HUDEP-2 (cell line): Measurements from ENCODE around the gene DSCAML1.

Source experiments
- DNase-seq, 76 experiments: peaks; one replicate each; lab custom pipeline; 2025; ENCODE audit not compliant: unreplicated experiment in 76 of 76; lab: John Stamatoyannopoulos, UW

DSCAML1 gene

DNA sequence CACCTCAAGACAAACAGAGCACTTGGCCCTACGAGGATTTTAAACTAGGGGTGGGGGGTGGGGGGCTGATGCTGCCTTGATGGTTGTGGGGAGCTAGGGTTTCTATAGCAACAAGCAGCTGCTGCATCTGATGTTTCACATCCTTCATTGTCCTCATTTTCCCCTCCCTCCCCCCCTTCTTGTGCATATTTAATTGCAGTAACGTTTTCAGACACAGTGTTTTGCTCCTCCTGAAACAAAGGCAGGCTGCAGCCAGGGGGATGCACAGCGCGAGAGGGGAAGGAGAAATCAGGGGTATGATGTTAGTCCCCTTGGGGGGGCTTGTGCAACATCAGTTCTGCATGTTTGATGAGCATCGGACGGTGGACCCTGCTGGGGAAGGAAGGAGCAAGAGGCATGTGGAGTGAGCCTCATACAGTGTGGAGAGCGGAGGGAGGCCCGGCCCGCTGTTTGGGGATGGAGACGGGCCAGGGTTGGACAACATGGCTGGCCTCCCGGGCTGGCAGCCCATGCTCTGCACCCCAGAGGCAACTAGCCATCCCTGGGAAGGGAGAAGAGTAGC lies 261.1 kb downstream of the DSCAML1 start:
- DNase-seq: no peak

DNA sequence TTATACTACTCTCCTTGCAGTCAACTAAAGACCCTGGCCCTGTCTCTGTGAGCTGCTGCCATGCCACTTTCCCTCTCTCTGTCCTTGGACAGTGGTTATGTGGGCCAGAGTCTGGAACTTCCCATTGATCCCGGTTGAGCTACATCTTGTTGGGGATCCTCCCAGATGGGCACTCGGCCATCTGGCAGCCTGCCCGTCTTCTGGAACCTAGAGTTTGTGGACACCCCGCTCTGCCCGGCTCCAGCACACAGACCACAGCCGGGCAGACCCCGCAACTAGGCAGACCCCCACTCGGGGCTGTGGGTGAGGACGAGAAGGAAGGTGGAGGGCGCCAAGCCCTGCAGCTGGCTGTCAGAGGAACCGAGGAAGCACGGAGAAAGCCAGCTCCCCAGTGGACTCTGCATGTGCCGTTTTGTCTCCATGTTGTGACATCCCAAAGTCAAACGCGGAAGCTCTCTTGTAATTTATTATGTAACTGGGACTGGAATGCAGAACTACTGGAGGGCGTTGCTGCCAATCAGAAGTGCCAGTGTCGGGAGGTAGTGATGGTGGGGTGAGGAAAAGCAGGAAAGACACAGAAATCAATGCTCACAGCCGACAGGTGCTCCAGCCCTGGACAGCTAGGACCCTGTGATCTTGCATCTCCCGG lies 261.7 kb downstream of the DSCAML1 start:
- DNase-seq: no peak

DNA sequence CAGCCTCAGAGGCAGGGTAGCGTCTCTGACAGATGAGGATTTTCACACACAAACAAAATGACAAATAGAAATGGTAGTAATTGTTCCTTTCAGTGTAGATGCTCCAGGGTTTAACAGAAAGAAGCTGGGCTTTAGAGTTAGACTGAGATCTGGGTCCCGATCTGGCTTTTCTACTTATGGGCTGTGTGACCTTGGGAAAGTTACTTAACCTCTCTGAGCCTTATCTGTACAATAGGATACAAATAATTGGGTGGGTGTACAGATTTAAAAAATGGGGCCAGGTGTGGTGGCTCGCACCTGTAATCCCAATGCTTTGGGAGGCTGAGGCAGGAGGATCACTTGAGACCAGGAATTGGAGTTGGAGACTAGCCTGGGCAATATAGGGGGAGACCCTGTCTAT lies 264.4 kb downstream of the DSCAML1 start:
- DNase-seq: no peak

DNA sequence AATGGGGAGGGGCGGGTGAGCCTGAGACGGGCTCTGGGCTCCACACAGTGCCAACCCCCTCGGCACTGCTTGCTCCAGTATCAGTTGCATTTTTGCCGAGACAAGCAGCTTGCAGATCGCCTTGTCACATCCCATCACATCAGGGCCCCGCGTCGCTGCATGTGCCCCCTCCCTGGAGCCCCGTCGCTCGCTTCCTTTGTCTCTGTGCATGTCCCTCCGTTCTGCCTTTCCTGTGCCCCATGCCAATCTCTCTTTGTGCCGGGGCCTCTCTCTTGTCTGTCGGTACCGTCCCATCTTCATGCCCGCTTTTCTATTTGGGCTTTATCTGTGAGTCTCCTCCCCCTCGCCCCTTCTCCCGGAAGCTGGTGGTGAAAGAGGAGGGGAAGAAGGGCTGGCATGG lies 267.2 kb downstream of the DSCAML1 start:
- DNase-seq: no peak

DNA sequence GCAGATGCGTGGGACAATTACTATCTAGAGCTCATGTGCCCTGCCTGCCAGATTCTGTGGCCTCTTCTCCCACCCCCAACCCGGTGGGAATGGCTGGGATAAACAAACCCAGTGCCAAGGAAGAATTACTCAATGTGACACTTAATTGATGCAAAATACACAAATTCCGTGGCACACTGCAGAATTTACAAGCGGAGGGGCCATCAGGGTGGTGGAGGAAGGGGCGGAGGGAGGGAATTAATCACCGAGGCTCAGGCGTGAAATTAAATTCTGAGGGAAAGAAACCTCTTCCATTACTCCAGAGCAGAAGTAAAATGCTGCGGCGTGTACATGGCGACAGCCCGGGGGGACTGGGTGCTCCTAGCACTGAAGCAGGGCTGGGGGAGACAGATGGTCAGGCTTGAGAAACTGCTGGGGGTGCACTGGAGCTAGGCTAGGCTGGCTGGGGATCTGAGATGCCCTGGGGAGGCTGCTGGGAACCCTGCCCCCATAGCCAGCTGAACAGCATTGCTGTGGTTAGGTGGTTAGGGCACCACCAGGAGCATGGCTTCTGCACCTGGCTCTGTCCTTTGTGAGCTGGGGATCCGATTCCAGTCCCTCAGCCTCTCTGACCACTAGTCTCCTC lies 268.8 kb downstream of the DSCAML1 start:
- no peak for DNase-seq

DNA sequence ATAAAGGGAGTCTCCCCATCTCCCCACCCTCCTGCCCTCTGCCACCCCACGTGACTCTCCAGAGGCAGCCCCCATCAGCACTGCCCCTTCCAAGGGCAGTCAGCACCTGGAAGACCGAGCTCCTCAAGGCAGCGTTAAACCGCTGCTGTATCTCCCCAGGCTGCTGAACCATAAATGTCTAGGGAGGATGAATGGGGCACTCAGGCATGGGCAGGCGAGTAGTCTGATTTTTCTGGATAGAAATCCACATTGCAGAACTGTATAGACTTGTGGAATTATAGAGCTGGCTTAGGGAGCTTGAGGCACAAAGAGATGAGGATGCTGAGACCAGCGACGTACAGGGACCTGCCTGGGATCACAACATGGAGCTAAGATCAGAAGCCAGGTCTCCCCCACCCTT lies 269.7 kb downstream of the DSCAML1 start:
- no peak for DNase-seq

DNA sequence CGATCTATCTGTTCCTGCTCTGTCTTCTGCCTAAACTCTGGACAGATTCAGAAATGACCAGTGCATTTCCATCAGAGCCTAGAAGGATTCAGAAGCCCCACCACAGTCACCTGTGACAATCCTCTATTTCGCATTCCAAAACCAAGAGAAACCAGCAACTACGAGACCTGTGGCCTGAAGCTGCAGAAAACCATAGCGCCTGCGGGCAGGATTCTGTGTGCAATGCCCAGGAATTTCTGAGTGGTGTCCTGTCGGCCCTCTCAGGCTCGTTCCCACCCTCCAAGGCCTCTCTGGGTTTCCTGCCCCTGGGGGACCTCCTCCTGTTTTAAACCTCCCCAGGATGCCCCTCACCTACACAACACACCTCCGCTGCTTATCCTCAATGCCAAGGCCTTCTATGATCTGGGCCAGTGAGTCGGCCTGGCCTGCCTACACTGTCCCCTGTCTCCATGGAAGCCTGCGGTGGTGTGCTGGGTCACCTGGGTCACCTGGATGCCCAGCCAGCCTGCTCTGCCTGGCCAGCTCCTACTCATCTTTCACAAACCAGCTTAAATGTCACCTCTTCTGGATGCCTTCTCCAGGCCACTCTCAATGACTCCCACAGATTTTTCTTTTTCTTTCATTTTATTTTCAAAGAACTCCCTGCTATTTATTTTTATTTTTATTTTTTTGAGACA lies 271.0 kb downstream of the DSCAML1 start:
- DNase-seq: no peak

DNA sequence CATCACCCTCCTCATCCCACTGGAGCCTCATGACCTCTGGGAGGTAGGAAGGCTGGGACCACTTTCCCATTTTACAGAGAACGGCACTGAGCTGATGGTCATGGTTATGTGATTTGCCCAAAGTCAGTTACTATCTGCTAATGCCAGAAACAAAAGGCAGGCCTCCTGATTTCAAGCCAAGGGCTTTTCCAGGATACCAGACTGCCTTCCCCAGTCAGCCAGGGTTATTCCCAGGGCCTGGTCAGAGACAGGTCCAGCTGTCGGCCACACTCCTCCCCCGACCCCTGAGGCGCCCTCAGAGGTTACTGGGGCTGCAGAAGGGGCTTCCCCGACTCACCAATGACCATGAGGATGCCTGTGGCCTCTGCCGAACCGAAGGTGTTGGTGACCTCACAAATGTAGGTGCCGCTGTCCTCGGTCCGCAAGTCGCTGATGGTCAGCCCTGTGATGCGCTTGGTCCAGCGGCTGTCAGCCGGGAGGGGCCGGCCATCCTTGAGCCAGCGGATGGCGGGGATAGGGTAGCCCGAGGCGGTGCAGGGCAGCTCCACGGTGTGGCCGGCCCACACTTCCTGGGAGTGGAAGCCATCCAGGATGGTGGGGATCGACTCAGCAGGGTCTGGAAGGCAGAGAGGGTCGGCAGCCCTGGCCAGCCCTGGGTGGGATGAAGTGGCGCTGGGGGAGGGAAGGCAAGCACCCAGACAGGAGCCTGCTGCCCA lies 272.4 kb downstream of the DSCAML1 start:
- no peak for DNase-seq

DNA sequence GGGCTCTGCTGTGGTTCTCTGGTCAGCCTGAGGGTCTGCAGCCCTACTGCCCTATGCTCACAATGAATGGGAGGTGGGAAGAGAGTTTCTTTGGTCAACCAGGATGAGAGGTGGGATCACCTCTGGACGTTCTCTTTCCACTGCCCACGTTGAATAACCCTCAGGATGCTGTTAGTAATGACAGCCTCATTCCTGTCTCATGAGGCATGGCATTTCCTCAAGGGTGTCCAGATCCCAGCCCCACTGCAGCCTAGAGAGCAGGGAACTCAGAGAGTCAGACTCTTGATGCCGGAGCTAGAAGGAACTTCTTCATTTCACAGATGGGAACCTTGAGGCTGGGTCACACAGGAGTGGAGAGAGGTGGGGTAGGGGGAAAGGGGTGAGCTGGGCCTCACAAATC lies 273.3 kb downstream of the DSCAML1 start:
- no peak for DNase-seq

DNA sequence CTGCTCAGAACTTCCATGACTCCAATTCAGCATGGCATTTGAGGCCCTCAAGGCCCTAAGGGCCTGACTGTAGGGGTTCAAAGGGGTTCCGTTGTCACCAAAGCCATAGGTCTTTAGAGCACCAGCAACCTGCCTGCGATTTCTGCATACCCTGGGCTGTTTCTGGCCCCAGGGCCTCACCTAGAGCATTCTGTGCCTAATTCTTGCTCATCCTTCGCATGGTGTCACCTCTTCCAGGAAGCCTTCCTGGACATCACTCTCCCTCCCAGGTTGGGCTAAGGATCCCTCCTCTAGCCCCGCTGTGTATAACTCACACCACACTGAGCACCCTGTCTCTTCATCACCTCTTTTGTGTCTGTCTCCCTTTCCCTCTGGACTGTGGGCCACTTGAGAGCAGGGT lies 275.0 kb downstream of the DSCAML1 start:
- no peak for DNase-seq

DNA sequence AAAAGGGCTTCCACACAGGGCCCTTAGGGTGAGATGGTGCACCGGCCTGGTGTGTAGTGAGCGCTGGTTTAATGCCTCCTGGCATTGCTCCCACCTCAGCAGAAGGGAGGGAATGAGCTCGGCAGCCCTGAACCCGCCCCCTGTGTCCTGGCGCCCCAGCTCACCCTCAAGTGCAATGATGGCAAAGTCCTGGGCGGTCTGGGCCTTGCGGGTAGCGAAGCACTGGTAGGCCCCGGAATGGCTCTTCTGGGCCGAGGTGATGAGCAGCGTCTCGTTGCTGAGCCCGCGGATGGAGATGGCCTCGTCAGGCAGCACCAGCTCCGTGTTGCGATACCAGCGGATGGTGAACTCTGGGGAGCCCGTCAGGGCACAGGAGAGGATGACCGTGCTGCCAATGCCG lies 276.1 kb downstream of the DSCAML1 start:
- DNase-seq: no peak

DNA sequence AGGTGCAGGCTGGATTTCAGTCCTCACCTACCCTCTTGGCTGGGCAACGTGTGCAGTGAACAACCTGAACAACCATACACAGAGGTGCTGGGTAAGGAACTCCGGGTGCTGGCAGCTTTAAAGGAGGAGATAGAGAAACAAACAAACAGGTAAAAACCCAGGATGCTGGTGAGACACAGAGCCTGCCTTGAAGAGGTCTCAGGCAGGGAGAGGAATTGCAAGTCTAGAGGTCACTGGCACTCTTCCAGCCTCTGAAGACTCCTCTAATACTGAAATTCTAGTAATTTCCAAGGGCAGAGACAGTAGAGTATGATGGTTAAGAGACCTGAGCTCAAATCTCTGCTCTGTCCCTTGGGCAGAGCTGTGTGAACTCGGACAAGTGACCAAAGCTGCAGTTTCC lies 276.8 kb downstream of the DSCAML1 start:
- DNase-seq: peak in 2 of 76 experiments; percentile 0 to 12

DNA sequence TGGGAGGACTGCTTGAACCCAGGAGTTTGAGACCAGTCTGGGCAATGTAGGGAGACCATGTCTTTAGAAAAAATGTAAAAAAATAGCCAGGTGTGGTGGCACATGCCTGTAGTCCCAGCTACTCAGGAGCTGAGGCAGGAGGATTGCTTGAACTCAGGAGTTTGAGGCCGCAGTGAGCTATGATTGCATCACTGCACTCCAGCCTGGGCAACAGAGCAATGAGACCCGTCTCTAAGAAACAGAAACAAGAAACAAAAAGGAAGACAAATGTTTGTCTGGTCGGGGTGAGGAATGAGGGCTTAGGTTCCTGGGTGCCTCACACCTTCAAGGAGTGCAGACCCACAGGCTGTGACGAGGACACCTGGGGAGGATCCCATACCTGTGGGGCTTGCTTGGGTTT lies 277.4 kb downstream of the DSCAML1 start:
- no peak for DNase-seq

DNA sequence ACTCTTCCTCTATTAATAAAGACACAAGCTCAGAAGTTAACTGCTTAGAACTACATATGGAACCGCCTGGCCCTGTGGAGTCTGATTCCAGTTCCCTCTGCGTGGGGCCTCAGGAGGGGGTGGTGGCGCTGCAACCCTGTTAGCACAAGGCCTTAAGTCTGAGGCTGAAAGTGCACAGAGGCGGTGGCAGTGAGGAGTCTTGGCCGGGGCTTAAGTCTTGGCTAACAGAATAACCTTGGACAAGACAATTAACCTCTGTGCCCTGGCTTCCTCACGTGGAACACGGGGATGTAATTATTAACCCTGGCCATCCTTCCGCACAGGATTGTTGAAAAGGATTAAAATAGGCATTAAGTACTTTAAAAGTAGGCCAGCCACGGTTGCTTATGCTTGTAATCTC lies 277.8 kb downstream of the DSCAML1 start:
- DNase-seq: no peak

DNA sequence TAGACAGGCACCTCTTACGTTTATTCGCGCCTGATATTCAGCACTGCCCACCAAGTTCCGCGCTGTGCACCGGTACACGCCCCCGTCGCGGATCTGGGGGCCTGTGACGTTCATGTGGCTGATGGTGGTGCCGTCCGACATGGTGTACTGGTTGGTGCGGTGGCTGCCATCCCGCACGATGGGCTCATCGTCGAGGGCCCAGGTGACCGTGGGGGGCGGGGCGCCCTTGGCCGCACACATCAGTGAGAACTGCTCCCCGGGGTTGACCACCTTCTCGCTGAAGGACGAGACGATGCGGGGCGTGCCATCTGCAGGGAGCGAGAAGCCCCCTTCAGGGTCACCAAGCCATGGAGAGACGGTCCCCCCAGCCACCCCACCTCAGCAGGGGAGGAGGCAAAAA lies 278.6 kb downstream of the DSCAML1 start:
- no peak for DNase-seq

DNA sequence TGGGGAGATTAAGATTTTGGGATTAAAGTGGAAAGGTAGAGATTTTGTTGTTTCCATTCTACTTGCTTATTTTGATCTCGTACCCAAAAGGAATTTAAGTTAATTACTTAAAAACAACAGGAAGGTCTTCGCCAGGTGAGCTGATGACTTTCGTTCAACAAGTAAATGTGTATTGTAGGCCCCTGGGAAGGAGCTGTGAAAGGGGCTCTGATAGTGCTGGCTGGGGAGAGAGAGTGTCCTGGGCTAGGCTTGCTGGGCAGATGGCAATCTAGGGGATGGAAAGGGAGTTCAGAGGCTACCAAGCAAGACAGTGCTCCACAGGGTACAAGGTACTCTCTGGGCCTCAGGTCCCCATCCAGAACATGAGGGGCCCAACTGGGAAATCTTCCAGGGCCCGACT lies 279.9 kb downstream of the DSCAML1 start:
- DNase-seq: no peak

DNA sequence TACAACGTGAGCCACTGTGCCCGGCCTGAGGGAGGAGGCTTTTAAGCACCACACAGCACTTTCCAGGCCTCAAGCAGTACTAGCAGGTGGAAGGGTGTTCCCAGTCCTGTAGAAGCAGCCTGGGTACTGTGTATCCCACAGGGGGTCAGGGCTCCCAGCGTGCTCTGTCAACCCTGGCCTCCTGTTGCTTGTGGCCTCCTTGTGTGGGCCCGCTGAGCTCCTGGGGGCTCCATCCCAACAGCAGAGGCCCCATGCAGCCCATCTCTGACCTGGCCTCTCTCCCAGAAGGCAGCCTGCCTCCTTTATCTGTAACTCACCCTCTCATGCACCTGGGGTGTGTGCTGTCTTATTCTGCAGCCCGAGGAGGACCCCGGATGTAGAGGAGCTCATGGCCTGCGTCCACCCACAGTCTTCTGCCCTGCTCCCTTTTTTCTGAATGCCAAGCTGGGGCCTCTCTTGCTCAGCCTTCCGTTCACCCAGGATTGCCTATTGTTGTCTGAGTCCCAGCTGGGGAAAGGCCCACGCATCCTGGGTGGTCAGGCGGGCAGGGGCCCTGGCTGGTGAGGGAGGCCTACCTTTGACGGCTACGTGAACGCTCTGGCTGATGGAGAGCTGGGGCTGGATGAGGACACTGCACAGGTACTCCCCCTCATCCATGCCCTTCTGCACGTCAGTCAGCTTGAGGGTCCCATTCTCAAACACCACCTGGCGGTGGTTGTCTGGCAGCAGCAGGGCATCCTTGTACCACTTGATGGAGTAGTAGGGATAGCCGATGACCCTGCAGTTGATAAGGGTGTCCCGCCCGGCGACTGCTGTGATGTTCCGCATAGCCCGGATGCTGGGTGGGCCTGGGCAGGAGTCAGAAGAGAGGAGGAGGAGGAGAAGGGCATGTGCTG lies 280.9 kb downstream of the DSCAML1 start:
- no peak for DNase-seq

DNA sequence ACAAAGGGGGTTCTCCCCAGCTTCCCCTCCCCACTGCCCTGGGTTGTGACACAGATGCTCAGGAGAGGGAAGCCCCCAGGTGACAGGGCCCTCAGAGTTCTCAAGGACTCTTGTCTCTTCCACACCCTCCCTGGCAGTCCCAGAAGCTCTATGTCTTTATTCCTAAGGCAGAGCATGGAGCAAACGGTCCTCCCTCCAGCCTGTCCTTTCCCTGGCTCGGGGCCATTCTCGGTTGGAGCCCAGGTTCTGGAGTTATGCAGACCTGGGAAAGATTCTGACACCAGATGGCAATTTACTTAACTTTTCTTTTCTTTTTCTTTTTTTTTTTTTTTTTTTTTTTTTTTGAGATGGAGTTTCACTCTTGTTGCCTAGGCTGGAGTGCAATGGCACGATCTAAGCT lies 282.8 kb downstream of the DSCAML1 start:
- DNase-seq: no peak

DNA sequence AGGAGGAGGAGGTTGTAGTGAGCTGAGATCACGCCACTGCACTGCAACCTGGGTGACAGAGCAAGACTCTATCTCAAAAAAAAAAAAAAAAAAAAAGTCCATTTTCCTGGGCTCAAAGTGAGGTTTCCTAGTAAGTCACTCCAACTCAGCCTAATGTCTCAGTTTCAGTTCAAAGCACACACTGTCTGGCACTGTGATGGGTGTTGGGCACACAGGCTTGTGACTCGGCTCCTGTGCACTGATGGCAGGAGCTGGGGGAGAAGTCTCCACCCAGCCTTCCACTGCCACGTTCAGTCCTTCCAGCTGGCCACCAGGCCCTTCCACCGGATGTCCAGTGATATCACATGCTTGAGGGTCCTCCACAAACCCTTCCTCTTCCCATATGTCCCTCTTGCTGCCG lies 283.4 kb downstream of the DSCAML1 start:
- DNase-seq: no peak

DNA sequence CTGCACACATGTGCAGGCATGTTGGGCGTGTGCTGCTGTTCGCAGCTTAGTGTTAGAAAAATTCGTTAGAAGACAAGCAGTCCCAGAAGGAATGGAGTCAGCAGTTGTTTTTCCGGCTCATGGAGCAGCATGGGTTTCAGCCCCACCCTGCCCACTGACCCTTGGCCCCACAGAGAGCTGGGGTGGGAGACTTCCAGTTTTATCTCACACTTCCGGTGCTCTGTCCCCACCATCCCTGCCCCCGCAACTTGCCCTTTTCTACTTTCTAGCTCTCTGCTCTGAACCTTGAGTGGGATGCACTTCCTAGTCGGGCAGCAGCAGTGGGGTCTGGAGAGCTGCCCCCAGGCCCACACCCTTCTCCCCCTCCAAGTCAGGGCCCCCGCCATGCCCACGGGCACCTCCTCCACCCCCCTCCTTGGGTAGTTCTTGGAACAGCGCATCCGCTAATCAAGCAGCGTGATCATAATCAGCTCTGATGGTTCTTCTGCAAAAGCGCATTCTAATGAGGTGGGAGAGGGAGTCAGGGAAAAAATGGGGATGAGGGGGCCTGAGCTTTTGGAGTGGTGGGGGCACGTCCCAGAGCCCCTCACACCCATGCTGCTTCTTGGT lies 285.0 kb downstream of the DSCAML1 start:
- no peak for DNase-seq
